Activated B cell treated with CpG ODN at 0.5 μM for 24 hours (primary cell): ENCODE data around the gene TPCN2. TPM values are rescaled to one million over a fixed set of nuclear protein-coding genes. Genes with fewer than 3 reads are reported as not detected.

Source experiments
- ATAC-seq: fragments of 200-7000 bp; cut with Tn5 transposase; one replicate; pipeline ENCODE4 v1.10.0; 2021; ENCODE audit warnings: low read depth, mild to moderate bottlenecking, moderate library complexity
- CTCF ChIA-PET: fragments of 350-600 bp; sonication (Branson Sonifier 250); formaldehyde crosslinking; loops from one replicate; lab custom pipeline; 2021; ENCODE audit warnings: antibody characterized with exemption; lab: Charles Lee
- POLR2A ChIA-PET: fragments of 350-600 bp; sonication (Branson Sonifier 250); formaldehyde crosslinking; loops from one replicate; lab custom pipeline; 2021; ENCODE audit warnings: antibody characterized with exemption; lab: Charles Lee
- DNase-seq: peaks from one replicate; pipeline ENCODE4 v3.0.0; 2022
- H3K27ac Mint-ChIP-seq: one replicate; pipeline ENCODE4 v1.8.0; 2020; ENCODE audit warnings: mixed read lengths
- H3K27me3 Mint-ChIP-seq: one replicate; pipeline ENCODE4 v1.8.0; 2021; ENCODE audit warnings: mixed read lengths
- H3K36me3 Mint-ChIP-seq: one replicate; pipeline ENCODE4 v1.8.0; 2021; ENCODE audit warnings: low read depth, mixed read lengths
- H3K4me1 Mint-ChIP-seq: one replicate; pipeline ENCODE4 v1.8.0; 2021; ENCODE audit warnings: mixed read lengths
- H3K4me3 Mint-ChIP-seq: one replicate; pipeline ENCODE4 v1.8.0; 2020; ENCODE audit warnings: mild to moderate bottlenecking, mixed read lengths
- H3K9me3 Mint-ChIP-seq: one replicate; pipeline ENCODE4 v1.8.0; 2020; ENCODE audit warnings: mixed read lengths
- CTCF ChIP-seq: fragments of 200-600 bp; IDR thresholded peaks from one replicate; pipeline ENCODE4 v1.8.0; 2022; ENCODE audit warnings: antibody characterized with exemption, mild to moderate bottlenecking
- intact Hi-C: fragments of 100-400 bp; cut with micrococcal nuclease; formaldehyde crosslinking; loops from one replicate; pipeline ENCODE4 v1.15.1; 2024
- total RNA-seq: library from RNA; stranded (reverse); gene quantifications from 2 replicates; pipeline ENCODE4 v1.2.3, GENCODE V29; 2022

TPCN2 gene
- total RNA-seq, 1 donor from 2014 or later = 35.4 TPM

- no peak overlapping the region for H3K4me3 Mint-ChIP-seq
- H3K27ac Mint-ChIP-seq = no peak overlapping the region
- peaks cover 9% of the 10 kb centered on the region for H3K27me3 Mint-ChIP-seq
- TF ChIP-seq CTCF = no peak
- intact Hi-C loops = no loop called here
- POLR2A ChIA-PET = no interaction called here
- ATAC-seq (no peak), DNase-seq (no peak)
- peaks cover 5% of the 10 kb centered on the region for H3K9me3 Mint-ChIP-seq
- CTCF ChIA-PET = no interaction called here
- H3K4me1 Mint-ChIP-seq = no peaks in the 10 kb centered on the region
- no peaks in the 10 kb centered on the region for H3K36me3 Mint-ChIP-seq
These were observed 130.2 kb downstream of the TPCN2 start for GRCh38 chr11:69178819-69179482.

DNA sequence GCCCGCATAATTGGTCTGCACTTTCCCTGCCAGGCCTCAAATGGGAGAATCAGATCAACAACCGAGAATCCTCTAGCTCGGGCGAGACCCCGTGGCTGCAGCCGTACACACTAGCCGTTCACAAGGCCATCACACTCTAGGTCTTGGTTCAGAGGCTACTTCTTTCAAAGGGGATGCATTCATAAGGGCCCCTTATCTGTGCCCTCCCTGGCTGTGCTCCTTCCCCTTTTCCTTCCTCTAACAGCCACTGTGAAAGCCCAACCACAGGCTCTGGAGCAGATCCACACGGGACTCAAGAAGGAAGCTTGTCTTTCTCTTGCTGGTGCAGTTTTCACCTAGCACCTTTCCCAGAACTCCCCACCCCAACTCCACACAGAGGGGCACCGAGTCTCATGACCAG, 131.5 kb downstream of the TPCN2 start:
- no peak overlapping the region for H3K27ac Mint-ChIP-seq
- POLR2A ChIA-PET = no interaction called here
- TF ChIP-seq CTCF = no peak

GRCh38 chr11:69180726-69181125, 132.0 kb downstream of the TPCN2 start:
- ChIA-PET CTCF (no interaction called here), POLR2A (no interaction called here)
- no peaks in the 10 kb centered on the region for H3K36me3 Mint-ChIP-seq
- no peaks in the 10 kb centered on the region for H3K4me1 Mint-ChIP-seq
- ATAC-seq = no peak
- DNase-seq = no peak
- no peaks in the 10 kb centered on the region for H3K9me3 Mint-ChIP-seq
- TF ChIP-seq CTCF = no peak
- H3K27me3 Mint-ChIP-seq = peaks cover 9% of the 10 kb centered on the region
- no peak overlapping the region for H3K4me3 Mint-ChIP-seq
- no peak overlapping the region for H3K27ac Mint-ChIP-seq
- intact Hi-C loops = no loop called here

More for the DNA sequence above, 131.5 kb downstream of the TPCN2 start:
- H3K36me3 Mint-ChIP-seq = no peaks in the 10 kb centered on the region
- intact Hi-C loops = no loop called here
- H3K9me3 Mint-ChIP-seq = no peaks in the 10 kb centered on the region
- peaks cover 9% of the 10 kb centered on the region for H3K27me3 Mint-ChIP-seq
- H3K4me3 Mint-ChIP-seq = no peak overlapping the region
- DNase-seq (no peak), ATAC-seq (no peak)
- H3K4me1 Mint-ChIP-seq = no peaks in the 10 kb centered on the region
- CTCF ChIA-PET = no interaction called here

- H3K9me3 Mint-ChIP-seq = peaks cover 7% of the 10 kb centered on the region
- ChIA-PET CTCF (no interaction called here), POLR2A (no interaction called here)
- ATAC-seq (no peak), DNase-seq (no peak)
- H3K36me3 Mint-ChIP-seq = no peaks in the 10 kb centered on the region
- H3K27me3 Mint-ChIP-seq = peaks cover 11% of the 10 kb centered on the region
- H3K4me1 Mint-ChIP-seq = no peaks in the 10 kb centered on the region
- no peak overlapping the region for H3K27ac Mint-ChIP-seq
- H3K4me3 Mint-ChIP-seq = no peak overlapping the region
- intact Hi-C loops = no loop called here
- no peak for TF ChIP-seq CTCF
These were observed 134.9 kb downstream of the TPCN2 start for GRCh38 chr11:69183613-69184012.

Other genes with a start within 250 kb of the TPCN2 start
- gene CPT1A, start 207.0 kb upstream of the TPCN2 start, total RNA-seq = 16.7 and 17.2 TPM in 2 replicates
- 49.9 and 60.0 TPM in 2 replicates for gene MRPL21, start 145.1 kb upstream of the TPCN2 start, total RNA-seq
- 24.2 and 33.8 TPM in 2 replicates for gene IGHMBP2, start 145.0 kb upstream of the TPCN2 start, total RNA-seq
- not detected in 2 replicates for gene MRGPRD, start 67.9 kb upstream of the TPCN2 start, total RNA-seq
- not detected in 2 replicates for gene MRGPRF, start 35.7 kb upstream of the TPCN2 start, total RNA-seq
- gene SMIM38, start 107.0 kb downstream of the TPCN2 start, total RNA-seq = 2.2 and 2.7 TPM in 2 replicates
- gene MYEOV, start 245.2 kb downstream of the TPCN2 start, total RNA-seq = 0.62 TPM in 1 of 2 replicates, not detected in the other